ENCODE measurements around the gene USP35.
"Not testable (repeated sequence)": the region's sequence is repeated elsewhere in the genome, so short reads cannot be mapped to it uniquely, and the experiment has no call there.

GRCh38 chr11:78175862-78176261 lies 12.9 kb upstream of the USP35 start:
- TF ChIP-seq, protein P1, sequence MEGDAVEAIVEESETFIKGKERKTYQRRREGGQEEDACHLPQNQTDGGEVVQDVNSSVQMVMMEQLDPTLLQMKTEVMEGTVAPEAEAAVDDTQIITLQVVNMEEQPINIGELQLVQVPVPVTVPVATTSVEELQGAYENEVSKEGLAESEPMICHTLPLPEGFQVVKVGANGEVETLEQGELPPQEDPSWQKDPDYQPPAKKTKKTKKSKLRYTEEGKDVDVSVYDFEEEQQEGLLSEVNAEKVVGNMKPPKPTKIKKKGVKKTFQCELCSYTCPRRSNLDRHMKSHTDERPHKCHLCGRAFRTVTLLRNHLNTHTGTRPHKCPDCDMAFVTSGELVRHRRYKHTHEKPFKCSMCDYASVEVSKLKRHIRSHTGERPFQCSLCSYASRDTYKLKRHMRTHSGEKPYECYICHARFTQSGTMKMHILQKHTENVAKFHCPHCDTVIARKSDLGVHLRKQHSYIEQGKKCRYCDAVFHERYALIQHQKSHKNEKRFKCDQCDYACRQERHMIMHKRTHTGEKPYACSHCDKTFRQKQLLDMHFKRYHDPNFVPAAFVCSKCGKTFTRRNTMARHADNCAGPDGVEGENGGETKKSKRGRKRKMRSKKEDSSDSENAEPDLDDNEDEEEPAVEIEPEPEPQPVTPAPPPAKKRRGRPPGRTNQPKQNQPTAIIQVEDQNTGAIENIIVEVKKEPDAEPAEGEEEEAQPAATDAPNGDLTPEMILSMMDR (IDR thresholded peaks at IDR 0.05): not testable (repeated sequence)
- TF ChIP-seq POLR2A (IDR thresholded peaks at IDR 0.05): not testable (repeated sequence)
